HCT116 (cell line): ENCODE measurements around the gene ACVR1B. TPM values are rescaled to one million over a fixed set of nuclear protein-coding genes. Genes with fewer than 3 reads are reported as not detected.

Source experiments
- ATAC-seq: fragments of 200-7000 bp; cut with Tn5 transposase; 2 replicates; pipeline ENCODE4 v1.9.1; 2020; ENCODE audit warnings: mild to moderate bottlenecking, moderate library complexity
- BruUV-seq: library from RNA; stranded (reverse); fragments of 400-500 nt; replicated peaks from 2 replicates; lab custom pipeline; 2021; lab: Mats Ljungman, UMichigan
- CTCF ChIA-PET: fragments of 300-600 bp; sonication (Branson Sonifier 250); formaldehyde crosslinking; loops from one replicate; lab custom pipeline; 2021; ENCODE audit warnings: antibody characterized with exemption; lab: Charles Lee
- POLR2A ChIA-PET: fragments of 300-600, 350-600 bp; sonication (Branson Sonifier 250); formaldehyde crosslinking; loops from one replicate; lab custom pipeline; 2021; ENCODE audit warnings: antibody characterized with exemption; lab: Charles Lee
- RAD21 ChIA-PET, 2 experiments: fragments of 300-600 bp; sonication (Branson Sonifier 250); formaldehyde crosslinking; loops; one replicate each; lab custom pipeline; 2023; ENCODE audit warnings: low total read pairs in 2 of 2; ENCODE audit not compliant: uncharacterized antibody in 2 of 2, unreplicated experiment in 2 of 2, low non-redundant PET in 1 of 2; lab: Charles Lee
- DNase-seq: peaks from one replicate; pipeline ENCODE4 v3.0.0-alpha.2; 2010; ENCODE audit warnings: low read depth, low spot score
- H2AFZ ChIP-seq: fragments of 200-600 bp; shearing (Covaris generic), sonication (generic); 2 replicates; pipeline ENCODE4 v1.6.1; 2017; ENCODE audit warnings: low read depth, mixed run types, mixed read lengths, antibody characterized with exemption, low read length; ENCODE audit not compliant: poor library complexity, severe bottlenecking
- H3K27ac ChIP-seq: 2 replicates; pipeline ENCODE4 v1.5.1; 2012; ENCODE audit warnings: low read depth, low read length
- H3K27me3 ChIP-seq: fragments of 200-600 bp; sonication (generic); 2 replicates; pipeline ENCODE4 v1.6.1; 2016; ENCODE audit warnings: mixed run types, low read length, mixed read lengths; ENCODE audit not compliant: insufficient read depth
- H3K36me3 ChIP-seq, 2 experiments: fragments of 200-500 bp in 1 of 2; fragments of 200-600 bp in 1 of 2; sonication (Bioruptor generic) in 1 of 2; sonication (generic) in 1 of 2; 2 replicates each; pipeline versions ENCODE4 v1.5.1 to v1.6.1; 2014 to 2016; ENCODE audit warnings: low read length in 2 of 2, inconsistent platforms in 1 of 2, mixed read lengths in 1 of 2, mixed run types in 1 of 2; ENCODE audit not compliant: insufficient read depth in 2 of 2, control insufficient read depth in 1 of 2
- H3K4me1 ChIP-seq, 2 experiments: fragments of 200-600 bp in 1 of 2; sonication (generic) in 1 of 2; 2 replicates each; pipeline versions ENCODE4 v1.5.1 to v1.6.1; 2012 to 2017; ENCODE audit warnings: low read length in 2 of 2, inconsistent platforms in 1 of 2, mild to moderate bottlenecking in 1 of 2, mixed read lengths in 1 of 2, mixed run types in 1 of 2, moderate library complexity in 1 of 2; ENCODE audit not compliant: insufficient read depth in 2 of 2, control insufficient read depth in 1 of 2
- H3K4me2 ChIP-seq: fragments of 200-600 bp; sonication (generic); 2 replicates; pipeline ENCODE4 v1.6.1; 2017; ENCODE audit warnings: mixed run types, low read length, mixed read lengths
- H3K4me3 ChIP-seq, 2 experiments: fragments of 200-600 bp in 1 of 2; sonication (generic) in 1 of 2; replicated peaks in 1 of 2; 2 replicates each; pipeline ENCODE4 v1.5.1; 2011 to 2016; ENCODE audit warnings: low read length in 2 of 2, control low read depth in 1 of 2, low read depth in 1 of 2, mild to moderate bottlenecking in 1 of 2, mixed read lengths in 1 of 2, mixed run types in 1 of 2
- H3K79me2 ChIP-seq: fragments of 200-600 bp; sonication (generic); 2 replicates; pipeline ENCODE4 v1.6.1; 2017; ENCODE audit warnings: mild to moderate bottlenecking, mixed run types, low read length, moderate library complexity, mixed read lengths; ENCODE audit not compliant: insufficient read depth
- H3K9ac ChIP-seq: fragments of 200-600 bp; sonication (generic); 2 replicates; pipeline ENCODE4 v1.6.1; 2016; ENCODE audit warnings: low read length, mixed read lengths
- H3K9me2 ChIP-seq: fragments of 200-600 bp; sonication (generic), shearing (Covaris generic); 2 replicates; pipeline ENCODE4 v1.6.1; 2017; ENCODE audit warnings: mixed run types, mild to moderate bottlenecking, moderate library complexity; ENCODE audit not compliant: insufficient read depth
- H3K9me3 ChIP-seq, 2 experiments: fragments of 200-500 bp in 1 of 2; fragments of 200-600 bp in 1 of 2; sonication (Bioruptor generic) in 1 of 2; sonication (generic) in 1 of 2; 2 replicates each; pipeline ENCODE4 v1.6.1; 2014 to 2017; ENCODE audit warnings: low read length in 2 of 2, mixed read lengths in 2 of 2, inconsistent platforms in 1 of 2, low read depth in 1 of 2, mild to moderate bottlenecking in 1 of 2, mixed run types in 1 of 2, moderate library complexity in 1 of 2; ENCODE audit not compliant: control insufficient read depth in 1 of 2, insufficient read depth in 1 of 2
- H4K20me1 ChIP-seq: fragments of 200-600 bp; sonication (generic), shearing (Covaris generic); 2 replicates; pipeline ENCODE4 v1.6.1; 2017; ENCODE audit warnings: mixed run types, mild to moderate bottlenecking, moderate library complexity; ENCODE audit not compliant: insufficient read depth
- CEBPB ChIP-seq: IDR thresholded peaks from 2 replicates; pipeline ENCODE4 v1.6.1; 2012; ENCODE audit warnings: low read depth
- CTCF ChIP-seq, 3 experiments: fragments of 200-600 bp in 1 of 3; sonication (generic) in 1 of 3; IDR thresholded peaks in 2 of 3; conservative IDR thresholded peaks in 1 of 3; 2 replicates each; pipeline ENCODE4 v1.5.1; 2012 to 2017; ENCODE audit warnings: low read depth in 2 of 3, low read length in 2 of 3, antibody characterized with exemption in 1 of 3, borderline replicate concordance in 1 of 3, control low read depth in 1 of 3, mild to moderate bottlenecking in 1 of 3, mixed read lengths in 1 of 3, mixed run types in 1 of 3, moderate library complexity in 1 of 3; ENCODE audit not compliant: insufficient read depth in 1 of 3
- ELF1 ChIP-seq: IDR thresholded peaks from 2 replicates; pipeline ENCODE4 v1.6.1; 2012; ENCODE audit warnings: low read depth, borderline replicate concordance
- EZH2 ChIP-seq: fragments of 200-600 bp; sonication (generic); IDR thresholded peaks from 2 replicates; pipeline ENCODE4 v1.6.1; 2017; ENCODE audit warnings: antibody characterized with exemption, mixed run types
- EZH2phosphoT487 ChIP-seq: fragments of 200-600 bp; IDR thresholded peaks from 2 replicates; pipeline ENCODE4 v1.6.1; 2018; ENCODE audit warnings: antibody characterized with exemption, borderline replicate concordance
- FOSL1 ChIP-seq: IDR thresholded peaks from 2 replicates; pipeline ENCODE4 v1.6.1; 2012; ENCODE audit warnings: low read depth
- SIN3A ChIP-seq: IDR thresholded peaks from 2 replicates; pipeline ENCODE4 v1.6.1; 2012; ENCODE audit warnings: low read depth
- ZNF274 ChIP-seq: fragments of 200-500 bp; sonication (Bioruptor generic); IDR thresholded peaks from 2 replicates; pipeline ENCODE4 v1.6.1; 2014; ENCODE audit warnings: mild to moderate bottlenecking, low read depth, low read length, inconsistent platforms
- intact Hi-C: fragments of 100-400 bp; cut with micrococcal nuclease; formaldehyde crosslinking; loops from 2 replicates; pipeline ENCODE4 v1.10.0; 2022
- total RNA-seq: library from RNA; stranded (reverse); gene quantifications from one replicate; pipeline ENCODE4 v1.2.1, GENCODE V29; 2021; ENCODE audit not compliant: unreplicated experiment

The ACVR1B gene
- total RNA-seq, 1 experiment from 2014 or later, result 22.7 TPM

- Histone ChIP-seq H3K4me3 (no peak overlapping the region), H3K9me3 (peaks cover 0 to 5% of the 10 kb centered on the region in 2 experiments; a peak in 1 of 4 replicates), H2AFZ (no peak overlapping the region), H3K27ac (no peak overlapping the region), H3K4me2 (no peak overlapping the region), H3K27me3 (no peaks in the 10 kb centered on the region), H4K20me1 (no peaks in the 10 kb centered on the region), H3K4me1 (no peaks in the 10 kb centered on the region), H3K9ac (no peak overlapping the region), H3K36me3 (no peaks in the 10 kb centered on the region), H3K9me2 (no peaks in the 10 kb centered on the region), H3K79me2 (no peaks in the 10 kb centered on the region)
- ChIA-PET POLR2A (no interaction called here), CTCF (no interaction called here), RAD21 (no interaction called here)
- no peak for TF ChIP-seq CTCF (IDR thresholded peaks at IDR 0.05 in 2 of 3, conservative IDR thresholded peaks at IDR 0.05 in 1 of 3; ENCODE audit: borderline replicate concordance in 1 of 3, insufficient read depth in 1 of 3, low read depth in 2 of 3, low read length in 2 of 3)
- TF ChIP-seq CEBPB, result no peak
- no peak for TF ChIP-seq ELF1
- no peak for TF ChIP-seq ZNF274
- TF ChIP-seq EZH2phosphoT487, result no peak
- BruUV-seq, result no TSS peak
- intact Hi-C loops, result no loop called here
- DNase-seq (no peak), ATAC-seq (no peak)
Measured at GRCh38 chr12:51938726-51939125, 12.8 kb upstream of the ACVR1B start.

GRCh38 chr12:51941011-51941581, 10.4 kb upstream of the ACVR1B start:
- POLR2A ChIA-PET, result no interaction called here
- Histone ChIP-seq H3K9me2 (no peaks in the 10 kb centered on the region), H3K4me2 (no peak overlapping the region), H3K9ac (no peak overlapping the region), H3K9me3 (peaks cover 11 to 17% of the 10 kb centered on the region in 2 experiments; a peak in 3 of 4 replicates), H3K36me3 (no peaks in the 10 kb centered on the region), H2AFZ (no peak overlapping the region), H3K79me2 (no peaks in the 10 kb centered on the region), H3K4me1 (no peaks in the 10 kb centered on the region), H3K27me3 (no peaks in the 10 kb centered on the region), H3K27ac (no peak overlapping the region), H3K4me3 (no peak overlapping the region), H4K20me1 (no peaks in the 10 kb centered on the region)
- TF ChIP-seq ZNF274 (no peak), ELF1 (no peak), FOSL1 (no peak), EZH2 (no peak), SIN3A (no peak)
- CTCF ChIA-PET, result no interaction called here
- no peak for ATAC-seq
- no TSS peak for BruUV-seq
- RAD21 ChIA-PET, result no interaction called here
- DNase-seq, result no peak
- intact Hi-C loops, result no loop called here
